Transverse colon (tissue), 4 donors: Measurements from ENCODE around the gene NAA60. TPM values are rescaled to one million over a fixed set of nuclear protein-coding genes. Genes with fewer than 3 reads are reported as not detected.
"Not testable (repeated sequence)": the region's sequence is repeated elsewhere in the genome, so short reads cannot be mapped to it uniquely, and the experiment has no call there.

Experiments
- DNase-seq: peaks from one replicate; pipeline ENCODE4 v3.0.0-alpha.2; 2019
- H3K27ac ChIP-seq, 4 donors: fragments of 200-600 bp; sonication (generic); 2 replicates each; pipeline ENCODE4 v1.5.1; 2016 to 2018; ENCODE audit warnings: inconsistent platforms in 4 of 4
- H3K27me3 ChIP-seq: fragments of 200-600 bp; sonication (generic); 2 replicates; pipeline ENCODE4 v1.5.1; 2017; ENCODE audit warnings: inconsistent platforms
- H3K36me3 ChIP-seq, 4 donors: fragments of 200-600 bp; sonication (generic); 2 replicates each; pipeline ENCODE4 v1.5.1; 2017 to 2019; ENCODE audit warnings: inconsistent platforms in 4 of 4
- H3K4me1 ChIP-seq, 4 donors: fragments of 200-600 bp; sonication (generic); 2 replicates each; pipeline ENCODE4 v1.5.1; 2017 to 2020; ENCODE audit warnings: inconsistent platforms in 4 of 4
- H3K4me3 ChIP-seq, 4 donors: fragments of 200-600 bp; sonication (generic); 1 replicate in 1 of 4; 2 replicates in 3 of 4; pipeline versions ENCODE4 v1.5.1 to v1.6.1; 2017 to 2019; ENCODE audit warnings: inconsistent platforms in 4 of 4
- H3K9me3 ChIP-seq, 2 donors: fragments of 200-600 bp; sonication (generic); 2 replicates each; pipeline ENCODE4 v1.5.1; 2017 to 2019; ENCODE audit warnings: inconsistent platforms in 2 of 2
- CTCF ChIP-seq, 5 experiments: fragments of 200-600 bp in 3 of 5; fragments of 450-650 bp in 2 of 5; sonication (generic) in 3 of 5; IDR thresholded peaks; 1 replicate in 2 of 5; 2 replicates in 3 of 5; pipeline ENCODE4 v1.5.1; 2016 to 2017; ENCODE audit warnings: antibody characterized with exemption in 5 of 5, inconsistent platforms in 3 of 5, mild to moderate bottlenecking in 2 of 5, moderate library complexity in 1 of 5
- EP300 ChIP-seq: sonication (generic); formaldehyde crosslinking; IDR thresholded peaks from one replicate; pipeline ENCODE4 v1.6.1; 2017; ENCODE audit warnings: antibody characterized with exemption, low read depth
- POLR2A ChIP-seq: fragments of 450-650 bp; IDR thresholded peaks from one replicate; pipeline ENCODE4 v1.6.1; 2016; ENCODE audit warnings: antibody characterized with exemption, mild to moderate bottlenecking, moderate library complexity
- POLR2AphosphoS5 ChIP-seq, 3 donors: sonication (generic); formaldehyde crosslinking; IDR thresholded peaks; one replicate each; pipeline ENCODE4 v1.6.1; 2016; ENCODE audit warnings: antibody characterized with exemption in 3 of 3
- WGBS, 2 donors: methylation state at CpG; one replicate each; pipeline ENCODE4 v1.1.5; 2018; ENCODE audit warnings: low coverage in 1 of 2; 5-methylcytosine and 5-hydroxymethylcytosine counted together
- in situ Hi-C, 4 donors: fragments of 200-750 bp; cut with MboI; loops; one replicate each; pipeline versions ENCODE4 v1.15.0 to v1.15.1; 2017; ENCODE audit warnings: low sequenced_read_pairs in 3 of 4, low pct_ligation_motif_present in 1 of 4, low pct_unique_long_range_greater_than_20kb in 1 of 4
- intact Hi-C: fragments of 100-400 bp; cut with DNase I; formaldehyde crosslinking; loops from one replicate; pipeline ENCODE4 v1.15.1; 2023; ENCODE audit warnings: low total_unique reads
- total RNA-seq, 4 donors: library from RNA; depleted of rRNA; stranded (reverse); fragments of >200 nt; gene quantifications; one replicate each; pipeline ENCODE4 v1.1.0, GENCODE V29; 2016

NAA60 gene
- total RNA-seq, 4 donors from 2014 or later: 57.3 to 247 (median 72.9) TPM

GRCh38 chr16:3525951-3526350, 82.5 kb downstream of the NAA60 start:
- DNase-seq: no peak
- Histone ChIP-seq H3K4me3 (no peak overlapping the region), H3K9me3 (no peaks in the 10 kb centered on the region), H3K27ac (no peak overlapping the region), H3K36me3 (peaks cover 0 to 22% (median 7%) of the 10 kb centered on the region in 4 donors), H3K27me3 (no peaks in the 10 kb centered on the region), H3K4me1 (no peaks in the 10 kb centered on the region)
- in situ Hi-C loops: no loop called here
- intact Hi-C loops: no loop called here
- 88% methylated on average over 5 of the region's 5 CpGs; no CpG with 5 or more reads in 1 of the 2 donors for WGBS, 2 donors
- no peak for TF ChIP-seq EP300
- TF ChIP-seq POLR2AphosphoS5 (IDR thresholded peaks at IDR 0.05): no peak
- no peak for TF ChIP-seq CTCF (IDR thresholded peaks at IDR 0.05)
- no peak for TF ChIP-seq POLR2A

GRCh38 chr16:3527216-3527829, 83.8 kb downstream of the NAA60 start:
- WGBS, 2 donors: 60 to 100% methylated on average over 1 to 12 of the region's 12 CpGs
- peaks cover 0 to 23% (median 10%) of the 10 kb centered on the region in 4 donors for H3K36me3 ChIP-seq

GRCh38 chr16:3528406-3528805, 84.9 kb downstream of the NAA60 start:
- Histone ChIP-seq H3K36me3 (peaks cover 0 to 29% (median 11%) of the 10 kb centered on the region in 4 donors), H3K27me3 (no peaks in the 10 kb centered on the region), H3K9me3 (no peaks in the 10 kb centered on the region), H3K4me1 (no peaks in the 10 kb centered on the region), H3K27ac (no peak overlapping the region), H3K4me3 (no peak overlapping the region)
- intact Hi-C loops (no loop called here), in situ Hi-C loops (no loop called here)
- no peak for TF ChIP-seq CTCF (IDR thresholded peaks at IDR 0.05)
- TF ChIP-seq POLR2A: no peak
- TF ChIP-seq POLR2AphosphoS5 (IDR thresholded peaks at IDR 0.05): no peak
- TF ChIP-seq EP300: no peak
- WGBS, 2 donors: 94 to 98% methylated on average over 2 of the region's 2 CpGs
- no peak for DNase-seq

More at GRCh38 chr16:3527216-3527829, 83.8 kb downstream of the NAA60 start:
- peak; percentile 47 to 57 (median 56) for TF ChIP-seq CTCF (IDR thresholded peaks at IDR 0.05)
- H3K4me3 ChIP-seq, H3K27ac ChIP-seq, intact Hi-C loops, H3K27me3 ChIP-seq, H3K9me3 ChIP-seq, H3K4me1 ChIP-seq, in situ Hi-C loops: not testable (repeated sequence)
- peak; percentile 67 for DNase-seq

GRCh38 chr16:3529175-3529574, 85.7 kb downstream of the NAA60 start:
- Histone ChIP-seq H3K36me3 (peaks cover 0 to 22% (median 8%) of the 10 kb centered on the region in 4 donors), H3K27me3 (no peaks in the 10 kb centered on the region), H3K9me3 (no peaks in the 10 kb centered on the region), H3K4me1 (no peaks in the 10 kb centered on the region), H3K27ac (no peak overlapping the region), H3K4me3 (no peak overlapping the region)
- DNase-seq: no peak
- intact Hi-C loops (no loop called here), in situ Hi-C loops (no loop called here)
- TF ChIP-seq EP300 (no peak), CTCF (IDR thresholded peaks at IDR 0.05) (no peak), POLR2A (no peak), POLR2AphosphoS5 (IDR thresholded peaks at IDR 0.05) (no peak)
